Right atrium auricular region (tissue), 2 donors: Measurements from ENCODE around the gene LMOD2. TPM values are rescaled to one million over a fixed set of nuclear protein-coding genes. Genes with fewer than 3 reads are reported as not detected.

ENCODE experiments used
- DNase-seq: peaks from one replicate; pipeline ENCODE4 v3.0.0-alpha.2; 2019; ENCODE audit warnings: low spot score
- H3K27ac ChIP-seq, 2 donors: fragments of 200-600 bp; sonication (generic); 1 replicate in 1 of 2; 2 replicates in 1 of 2; pipeline ENCODE4 v1.5.1; 2016 to 2019
- H3K27me3 ChIP-seq, 2 donors: fragments of 200-600 bp; sonication (generic); one replicate each; pipeline versions ENCODE4 v1.5.1 to v1.6.0; 2017 to 2019
- H3K36me3 ChIP-seq: fragments of 200-600 bp; sonication (generic); one replicate; pipeline ENCODE4 v1.5.1; 2016
- H3K4me1 ChIP-seq, 2 donors: fragments of 200-600 bp; sonication (generic); one replicate each; pipeline versions ENCODE4 v1.5.1 to v1.6.0; 2017 to 2019
- H3K4me3 ChIP-seq, 2 donors: fragments of 200-600 bp; sonication (generic); 1 replicate in 1 of 2; 2 replicates in 1 of 2; pipeline ENCODE4 v1.5.1; 2017 to 2019; ENCODE audit warnings: mild to moderate bottlenecking in 1 of 2, moderate library complexity in 1 of 2
- H3K9me3 ChIP-seq, 2 donors: fragments of 200-600 bp; sonication (generic); one replicate each; pipeline ENCODE4 v1.5.1; 2019
- total RNA-seq, 2 donors: library from RNA; depleted of rRNA; stranded (reverse); fragments of >200 nt; gene quantifications; one replicate each; pipeline ENCODE4 v1.1.0, GENCODE V29; 2016
- TF ChIP-seq, protein P1 (sequence below), 2 donors: fragments of 200-600 bp; sonication (generic); IDR thresholded peaks; one replicate each; pipeline ENCODE4 v1.5.1; 2019; ENCODE audit warnings: antibody characterized with exemption in 2 of 2

The LMOD2 gene
- total RNA-seq, 2 donors from 2014 or later: 374 to 493 TPM

DNA sequence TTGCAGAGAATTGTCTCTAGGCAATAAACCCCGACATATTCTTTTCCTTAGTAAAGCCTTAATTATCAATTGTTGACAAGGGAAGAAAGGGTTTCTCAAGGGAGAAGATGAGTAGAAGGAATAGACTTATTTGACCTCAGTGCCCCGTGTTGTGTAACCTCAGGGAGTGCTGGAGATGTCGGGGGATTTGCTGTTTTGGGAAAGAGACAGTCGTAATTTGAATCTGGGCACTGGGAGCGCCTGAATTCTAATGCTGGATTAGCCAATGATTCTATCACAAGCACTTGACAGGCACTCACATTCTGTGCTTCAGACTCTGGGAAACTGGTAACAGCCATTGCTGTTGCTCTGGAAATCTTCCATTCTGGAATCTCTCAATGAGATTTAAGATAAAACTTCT, 13.8 kb upstream of the LMOD2 start:
- Histone ChIP-seq H3K27me3 (no peaks in the 10 kb centered on the region), H3K9me3 (no peaks in the 10 kb centered on the region), H3K4me3 (no peak overlapping the region), H3K27ac (peak overlapping the region in 1 of 2 donors; percentile 92), H3K36me3 (no peaks in the 10 kb centered on the region), H3K4me1 (peaks cover 0 to 41% of the 10 kb centered on the region in 2 donors)
- no peak for DNase-seq
- TF ChIP-seq, protein P1, sequence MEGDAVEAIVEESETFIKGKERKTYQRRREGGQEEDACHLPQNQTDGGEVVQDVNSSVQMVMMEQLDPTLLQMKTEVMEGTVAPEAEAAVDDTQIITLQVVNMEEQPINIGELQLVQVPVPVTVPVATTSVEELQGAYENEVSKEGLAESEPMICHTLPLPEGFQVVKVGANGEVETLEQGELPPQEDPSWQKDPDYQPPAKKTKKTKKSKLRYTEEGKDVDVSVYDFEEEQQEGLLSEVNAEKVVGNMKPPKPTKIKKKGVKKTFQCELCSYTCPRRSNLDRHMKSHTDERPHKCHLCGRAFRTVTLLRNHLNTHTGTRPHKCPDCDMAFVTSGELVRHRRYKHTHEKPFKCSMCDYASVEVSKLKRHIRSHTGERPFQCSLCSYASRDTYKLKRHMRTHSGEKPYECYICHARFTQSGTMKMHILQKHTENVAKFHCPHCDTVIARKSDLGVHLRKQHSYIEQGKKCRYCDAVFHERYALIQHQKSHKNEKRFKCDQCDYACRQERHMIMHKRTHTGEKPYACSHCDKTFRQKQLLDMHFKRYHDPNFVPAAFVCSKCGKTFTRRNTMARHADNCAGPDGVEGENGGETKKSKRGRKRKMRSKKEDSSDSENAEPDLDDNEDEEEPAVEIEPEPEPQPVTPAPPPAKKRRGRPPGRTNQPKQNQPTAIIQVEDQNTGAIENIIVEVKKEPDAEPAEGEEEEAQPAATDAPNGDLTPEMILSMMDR (IDR thresholded peaks at IDR 0.05): no peak

DNA sequence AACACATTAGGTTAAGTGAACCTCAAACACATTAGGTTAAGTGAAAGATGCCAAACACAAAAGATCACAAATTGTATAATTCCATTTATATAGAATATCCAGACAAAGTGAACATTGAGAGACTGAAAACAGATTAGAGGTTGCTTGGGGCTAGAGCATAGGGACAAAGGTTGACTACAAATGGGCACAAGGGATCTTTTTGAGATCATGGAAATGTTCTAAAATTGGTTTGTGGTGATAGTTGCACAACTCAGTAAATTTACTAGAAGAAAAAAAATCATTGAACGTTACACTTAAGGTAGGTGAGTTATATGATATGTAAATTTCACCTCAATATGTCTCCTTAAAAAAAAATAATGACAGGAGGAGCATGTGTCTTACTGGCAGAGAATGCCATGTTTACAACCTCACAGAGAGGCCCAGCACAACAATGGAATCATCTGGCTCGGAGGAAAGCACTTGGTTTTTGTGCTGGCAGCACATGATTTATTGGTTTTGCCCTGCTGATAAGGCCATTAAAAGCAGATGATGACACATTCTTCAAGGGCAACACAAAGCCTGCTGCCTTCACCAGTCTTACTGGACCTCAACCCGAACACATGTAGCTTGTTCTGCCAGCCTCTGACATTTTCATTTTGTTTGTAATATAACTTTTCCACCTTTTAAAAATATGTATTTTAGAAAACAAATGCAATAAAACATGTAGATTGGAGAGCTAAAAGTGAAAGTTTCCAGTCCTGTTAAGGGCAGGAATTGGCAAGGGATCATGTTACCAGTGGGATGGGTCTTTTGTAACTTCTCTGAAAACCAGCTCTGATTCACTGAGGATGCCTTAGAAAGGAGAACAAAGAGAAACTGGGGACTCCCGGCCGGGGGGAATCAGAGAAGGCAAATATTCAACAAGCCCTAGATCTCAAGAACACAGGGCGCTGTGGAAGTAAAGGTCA, 11.9 kb upstream of the LMOD2 start:
- no peaks in the 10 kb centered on the region for H3K36me3 ChIP-seq
- peak overlapping the region; percentile 84 to 92 for H3K27ac ChIP-seq
- DNase-seq: no peak
- TF ChIP-seq, protein P1 (IDR thresholded peaks at IDR 0.05): no peak
- H3K9me3 ChIP-seq: no peaks in the 10 kb centered on the region
- peaks cover 0 to 53% of the 10 kb centered on the region in 2 donors for H3K4me1 ChIP-seq
- peak overlapping the region; percentile 4 to 19 for H3K4me3 ChIP-seq
- H3K27me3 ChIP-seq: no peaks in the 10 kb centered on the region

DNA sequence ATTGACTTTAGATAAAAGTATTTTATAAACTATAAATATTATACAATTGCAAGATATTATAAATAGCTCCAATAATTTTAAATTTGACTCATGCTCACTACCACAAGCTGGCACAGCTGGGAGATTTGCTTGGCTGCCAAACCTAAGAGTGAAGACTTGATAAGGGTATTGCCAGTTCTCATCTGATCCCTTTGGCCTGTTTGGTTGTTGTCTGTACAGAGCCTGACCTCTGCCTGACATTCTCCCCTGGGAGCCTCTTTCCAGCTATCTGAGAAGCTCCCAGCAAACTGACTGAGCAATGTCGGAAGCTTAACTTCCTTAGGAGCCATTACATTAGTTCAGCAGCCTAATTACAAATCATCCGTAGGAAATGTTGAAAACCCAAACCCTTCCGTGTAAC, 10.2 kb upstream of the LMOD2 start:
- peak overlapping the region; percentile 84 to 92 for H3K27ac ChIP-seq
- no peak overlapping the region for H3K4me3 ChIP-seq
- no peaks in the 10 kb centered on the region for H3K9me3 ChIP-seq
- no peaks in the 10 kb centered on the region for H3K36me3 ChIP-seq
- peaks cover 0 to 55% of the 10 kb centered on the region in 2 donors for H3K4me1 ChIP-seq
- TF ChIP-seq, protein P1 (IDR thresholded peaks at IDR 0.05): no peak
- no peaks in the 10 kb centered on the region for H3K27me3 ChIP-seq
- DNase-seq: no peak

DNA sequence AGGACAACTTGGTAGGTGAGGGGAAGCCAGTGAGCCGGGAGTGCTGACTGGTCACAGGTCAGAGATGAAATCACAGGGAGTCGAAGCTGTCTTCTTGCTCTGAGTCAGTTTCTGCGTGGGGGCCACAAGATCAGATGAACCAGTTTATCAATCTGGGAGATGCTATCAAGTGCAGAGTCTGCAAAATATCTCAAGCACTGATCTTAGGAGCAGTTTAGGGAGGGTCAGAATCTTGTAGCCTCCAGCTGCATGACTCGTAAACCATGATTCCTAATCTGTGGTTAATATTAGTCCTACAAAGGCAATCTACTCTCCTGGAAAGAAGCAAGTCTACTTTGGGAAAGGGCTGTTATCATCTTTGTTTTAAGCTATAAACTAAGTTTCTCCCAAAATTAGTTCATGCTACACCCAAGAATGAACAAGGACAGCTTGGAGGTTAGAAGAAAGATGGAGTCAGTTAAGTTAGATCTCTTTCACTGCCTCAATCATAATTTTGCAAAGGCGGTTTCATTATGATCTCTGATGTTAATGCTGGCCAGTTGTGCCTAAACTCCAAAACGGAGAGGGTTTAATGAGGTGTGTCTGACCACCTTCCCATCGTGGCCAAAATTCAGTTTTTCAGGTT, 8.4 kb upstream of the LMOD2 start:
- Histone ChIP-seq H3K9me3 (no peaks in the 10 kb centered on the region), H3K27ac (peak overlapping the region; percentile 84 to 92), H3K4me1 (peaks cover 0 to 51% of the 10 kb centered on the region in 2 donors), H3K4me3 (no peak overlapping the region), H3K27me3 (no peaks in the 10 kb centered on the region), H3K36me3 (no peaks in the 10 kb centered on the region)
- DNase-seq: no peak
- TF ChIP-seq, protein P1 (IDR thresholded peaks at IDR 0.05): no peak

DNA sequence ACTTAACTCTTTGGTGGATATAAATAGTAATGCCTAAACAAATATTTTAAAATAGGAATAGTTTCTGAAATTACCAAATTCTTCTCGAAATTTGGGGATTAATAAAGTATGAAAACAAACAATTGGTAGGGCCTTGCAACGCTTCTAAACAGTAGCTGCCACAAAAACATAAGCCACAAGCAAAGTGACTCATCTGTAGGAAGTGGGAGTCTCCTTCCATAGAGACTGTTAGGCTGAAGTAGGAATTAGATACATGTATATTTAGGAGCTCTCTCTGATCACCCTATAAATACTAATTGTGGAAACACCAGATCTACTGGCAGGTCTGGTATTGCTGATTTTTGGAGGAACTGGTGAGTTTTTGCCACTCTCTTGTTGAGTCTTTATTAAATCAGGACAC, 5.7 kb upstream of the LMOD2 start:
- Histone ChIP-seq H3K4me3 (no peak overlapping the region), H3K27ac (peak overlapping the region; percentile 57 to 90), H3K4me1 (peaks cover 0 to 32% of the 10 kb centered on the region in 2 donors), H3K27me3 (no peaks in the 10 kb centered on the region), H3K9me3 (no peaks in the 10 kb centered on the region), H3K36me3 (no peaks in the 10 kb centered on the region)
- DNase-seq: no peak
- TF ChIP-seq, protein P1 (IDR thresholded peaks at IDR 0.05): no peak
